Measurements from ENCODE around the gene UPK1A.
"Not testable (repeated sequence)": the region's sequence is repeated elsewhere in the genome, so short reads cannot be mapped to it uniquely, and the experiment has no call there.

UPK1A gene

DNA sequence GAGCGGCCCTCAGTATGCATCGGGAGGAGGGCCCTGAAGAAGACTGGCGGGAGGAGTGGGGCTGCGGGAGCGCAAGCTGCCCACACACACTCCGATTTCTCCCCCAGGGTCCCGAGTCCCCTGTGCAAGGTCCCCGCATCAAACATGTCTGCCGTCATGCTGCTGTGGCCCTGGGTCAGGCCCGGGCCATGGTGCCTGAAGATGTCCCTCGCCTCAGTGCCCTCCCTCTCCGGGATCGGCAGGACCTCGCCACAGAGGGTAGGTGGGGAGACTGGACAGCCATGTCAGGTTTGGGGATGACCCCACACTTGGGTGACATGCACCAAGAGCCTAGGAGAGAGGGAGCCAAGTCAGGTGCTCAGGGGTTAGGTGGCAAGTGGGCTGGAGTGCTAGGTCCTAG lies 56.1 kb downstream of the UPK1A start:
- Histone ChIP-seq H3K4me2 (ENCODE audit: low read length) (no peak overlapping the region), H3K36me3 (replicated peaks; ENCODE audit: low read depth, low read length) (peaks cover 59% of the 10 kb centered on the region), H3K27me3 (ENCODE audit: low read depth, low read length) (no peaks in the 10 kb centered on the region), H3K4me1 (ENCODE audit: low read length) (peaks cover 8% of the 10 kb centered on the region), H3K4me3 (ENCODE audit: low read length) (no peak overlapping the region), H4K20me1 (ENCODE audit: insufficient read depth, low read length) (peaks cover 18% of the 10 kb centered on the region), H3K79me2 (ENCODE audit: low read length) (peaks cover 35% of the 10 kb centered on the region), H3K27ac (ENCODE audit: low read length) (no peak overlapping the region), H2AFZ (ENCODE audit: low read depth, low read length) (no peak overlapping the region), H3K9ac (ENCODE audit: low read length) (no peak overlapping the region), H3K9me3 (ENCODE audit: insufficient read depth, low read length) (no peaks in the 10 kb centered on the region)
- TF ChIP-seq CTCF (IDR thresholded peaks at IDR 0.05; ENCODE audit: low read depth, low read length) (no peak), EZH2phosphoT487 (IDR thresholded peaks at IDR 0.05; ENCODE audit: low read depth) (no peak)

GRCh38 chr19:35722897-35723296 lies 56.6 kb downstream of the UPK1A start:
- no peak overlapping the region for H3K4me3 ChIP-seq (ENCODE audit: low read length)
- H3K4me2 ChIP-seq (ENCODE audit: low read length): no peak overlapping the region
- peaks cover 63% of the 10 kb centered on the region for H3K36me3 ChIP-seq (replicated peaks; ENCODE audit: low read depth, low read length)
- H4K20me1 ChIP-seq (ENCODE audit: insufficient read depth, low read length): peaks cover 18% of the 10 kb centered on the region
- H3K9me3 ChIP-seq (ENCODE audit: insufficient read depth, low read length): no peaks in the 10 kb centered on the region
- H2AFZ ChIP-seq (ENCODE audit: low read depth, low read length): no peak overlapping the region
- H3K27me3 ChIP-seq (ENCODE audit: low read depth, low read length): no peaks in the 10 kb centered on the region
- H3K4me1 ChIP-seq (ENCODE audit: low read length): peaks cover 8% of the 10 kb centered on the region
- H3K27ac ChIP-seq (ENCODE audit: low read length): no peak overlapping the region
- H3K9ac ChIP-seq (ENCODE audit: low read length): no peak overlapping the region
- peaks cover 35% of the 10 kb centered on the region for H3K79me2 ChIP-seq (ENCODE audit: low read length)
- TF ChIP-seq CTCF (IDR thresholded peaks at IDR 0.05; ENCODE audit: low read depth, low read length) (no peak), EZH2phosphoT487 (IDR thresholded peaks at IDR 0.05; ENCODE audit: low read depth) (no peak)

DNA sequence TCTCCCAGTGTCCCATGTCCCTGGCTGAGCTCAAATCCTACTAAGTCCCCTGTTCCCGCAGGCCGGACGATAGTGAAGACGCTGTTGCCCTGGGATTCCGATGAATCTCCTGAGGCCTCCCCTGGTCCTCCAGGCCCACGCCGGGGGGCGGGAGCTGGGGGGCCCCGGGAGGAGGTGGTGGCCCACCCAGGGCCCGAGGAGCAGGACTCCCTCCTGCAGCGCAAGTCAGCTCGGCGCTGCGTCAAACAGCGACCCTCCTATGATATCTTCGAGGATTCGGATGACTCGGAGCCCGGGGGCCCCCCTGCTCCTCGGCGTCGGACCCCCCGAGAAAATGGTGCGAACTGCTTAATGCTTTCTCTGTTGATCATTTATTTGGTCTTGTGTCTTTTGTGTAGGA lies 57.4 kb downstream of the UPK1A start:
- Histone ChIP-seq H3K36me3 (replicated peaks; ENCODE audit: low read depth, low read length) (peaks cover 71% of the 10 kb centered on the region), H3K9me3 (ENCODE audit: insufficient read depth, low read length) (no peaks in the 10 kb centered on the region), H3K4me3 (ENCODE audit: low read length) (no peak overlapping the region), H2AFZ (ENCODE audit: low read depth, low read length) (no peak overlapping the region), H3K4me1 (ENCODE audit: low read length) (peaks cover 8% of the 10 kb centered on the region), H3K4me2 (ENCODE audit: low read length) (no peak overlapping the region), H3K9ac (ENCODE audit: low read length) (no peak overlapping the region), H4K20me1 (ENCODE audit: insufficient read depth, low read length) (peaks cover 16% of the 10 kb centered on the region), H3K27me3 (ENCODE audit: low read depth, low read length) (no peaks in the 10 kb centered on the region), H3K27ac (ENCODE audit: low read length) (no peak overlapping the region), H3K79me2 (ENCODE audit: low read length) (peaks cover 27% of the 10 kb centered on the region)
- no peak for TF ChIP-seq CTCF (IDR thresholded peaks at IDR 0.05; ENCODE audit: low read depth, low read length)
- TF ChIP-seq EZH2phosphoT487 (IDR thresholded peaks at IDR 0.05; ENCODE audit: low read depth): no peak

- H3K27me3 ChIP-seq (ENCODE audit: low read depth, low read length); H3K9me3 ChIP-seq (ENCODE audit: insufficient read depth, low read length); H3K4me2 ChIP-seq (ENCODE audit: low read length); H3K9ac ChIP-seq (ENCODE audit: low read length); H3K4me3 ChIP-seq (ENCODE audit: low read length); H3K27ac ChIP-seq (ENCODE audit: low read length); H3K4me1 ChIP-seq (ENCODE audit: low read length); H2AFZ ChIP-seq (ENCODE audit: low read depth, low read length): not testable (repeated sequence)
- H3K36me3 ChIP-seq (replicated peaks; ENCODE audit: low read depth, low read length): peaks cover 75% of the 10 kb centered on the region
- H3K79me2 ChIP-seq (ENCODE audit: low read length): peaks cover 22% of the 10 kb centered on the region
- peaks cover 11% of the 10 kb centered on the region for H4K20me1 ChIP-seq (ENCODE audit: insufficient read depth, low read length)
Measured at GRCh38 chr19:35724132-35724531, 57.8 kb downstream of the UPK1A start.

DNA sequence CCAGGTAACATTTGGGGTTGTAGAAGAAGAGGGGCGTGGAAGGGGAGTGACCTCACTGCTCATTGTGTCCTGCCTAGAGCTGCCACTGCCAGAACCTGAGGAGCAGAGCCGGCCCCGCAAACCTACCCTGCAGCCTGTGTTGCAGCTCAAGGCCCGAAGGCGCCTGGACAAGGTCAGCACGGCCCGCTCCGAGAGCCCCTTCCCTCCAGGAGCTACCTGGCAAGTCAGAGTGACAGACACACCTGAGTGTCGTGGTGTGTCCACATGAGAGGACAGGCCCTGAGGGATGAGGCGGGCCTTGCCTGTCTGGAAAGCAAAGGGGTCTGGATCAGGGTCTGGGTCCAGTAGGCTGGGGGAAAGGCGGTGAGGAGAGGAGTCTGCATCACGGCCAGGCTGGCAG lies 58.2 kb downstream of the UPK1A start:
- H3K79me2 ChIP-seq (ENCODE audit: low read length): peaks cover 18% of the 10 kb centered on the region
- TF ChIP-seq CTCF (IDR thresholded peaks at IDR 0.05; ENCODE audit: low read depth, low read length) (no peak), EZH2phosphoT487 (IDR thresholded peaks at IDR 0.05; ENCODE audit: low read depth) (no peak)

More for the DNA sequence above, 58.2 kb downstream of the UPK1A start:
- Histone ChIP-seq H3K4me2 (ENCODE audit: low read length) (no peak overlapping the region), H3K4me3 (ENCODE audit: low read length) (no peak overlapping the region), H3K4me1 (ENCODE audit: low read length) (peaks cover under 1% of the 10 kb centered on the region), H2AFZ (ENCODE audit: low read depth, low read length) (no peak overlapping the region), H3K9ac (ENCODE audit: low read length) (no peak overlapping the region), H4K20me1 (ENCODE audit: insufficient read depth, low read length) (peaks cover 7% of the 10 kb centered on the region), H3K36me3 (replicated peaks; ENCODE audit: low read depth, low read length) (peaks cover 78% of the 10 kb centered on the region), H3K9me3 (ENCODE audit: insufficient read depth, low read length) (no peaks in the 10 kb centered on the region), H3K27me3 (ENCODE audit: low read depth, low read length) (no peaks in the 10 kb centered on the region), H3K27ac (ENCODE audit: low read length) (no peak overlapping the region)
